Right lobe of liver (tissue), 6 donors: ENCODE results near the gene NCAPH2. TPM values are rescaled to one million over a fixed set of nuclear protein-coding genes. Genes with fewer than 3 reads are reported as not detected.

Experiments
- ATAC-seq, 4 donors: fragments of 200-7000 bp; cut with Tn5 transposase; one replicate each; pipeline ENCODE4 v1.9.1; 2020; ENCODE audit warnings: mild to moderate bottlenecking in 4 of 4, moderate library complexity in 4 of 4
- DNase-seq, 3 donors: peaks; one replicate each; pipeline ENCODE4 v3.0.0-alpha.2; 2020
- H3K27ac ChIP-seq, 3 donors: fragments of 200-600 bp; one replicate each; pipeline ENCODE4 v1.8.0; 2022
- H3K27me3 ChIP-seq, 2 donors: fragments of 200-600 bp; one replicate each; pipeline ENCODE4 v1.8.0; 2022
- H3K36me3 ChIP-seq, 4 donors: fragments of 200-600 bp; sonication (generic) in 1 of 4; one replicate each; pipeline versions ENCODE4 v1.5.1 to v1.8.0; 2017 to 2022; ENCODE audit warnings: control low read depth in 1 of 4
- H3K4me1 ChIP-seq, 4 donors: fragments of 200-600 bp; sonication (generic) in 1 of 4; one replicate each; pipeline versions ENCODE4 v1.5.1 to v1.8.0; 2017 to 2022; ENCODE audit warnings: control low read depth in 1 of 4
- H3K4me3 ChIP-seq, 3 donors: fragments of 200-600 bp; one replicate each; pipeline ENCODE4 v1.8.0; 2022
- H3K9me3 ChIP-seq, 4 donors: fragments of 200-600 bp; sonication (generic) in 1 of 4; one replicate each; pipeline versions ENCODE4 v1.5.1 to v1.8.0; 2017 to 2022; ENCODE audit warnings: control low read depth in 1 of 4
- CTCF ChIP-seq, 4 donors: fragments of 200-600 bp in 3 of 4; fragments of 450-650 bp in 1 of 4; IDR thresholded peaks; one replicate each; pipeline versions ENCODE4 v1.5.1 to v1.8.0; 2016 to 2022; ENCODE audit warnings: antibody characterized with exemption in 4 of 4, mild to moderate bottlenecking in 2 of 4
- POLR2A ChIP-seq: fragments of 450-650 bp; IDR thresholded peaks from one replicate; pipeline ENCODE4 v1.6.1; 2017; ENCODE audit warnings: antibody characterized with exemption, mild to moderate bottlenecking
- WGBS: methylation state at CpG from one replicate; pipeline ENCODE4 v1.1.6; 2018; ENCODE audit warnings: low coverage, low lambda C conversion rate; ENCODE audit not compliant: insufficient coverage; ENCODE audit errors: missing lambda C conversion rate; 5-methylcytosine and 5-hydroxymethylcytosine counted together
- intact Hi-C, 2 donors: fragments of 100-400 bp; cut with DNase I; formaldehyde crosslinking; loops; one replicate each; pipeline versions ENCODE4 v1.11.2 to v1.14.1; 2022
- total RNA-seq, 6 experiments: library from RNA; depleted of rRNA in 2 of 6; stranded (reverse); fragments of >200 nt in 2 of 6; fragmentation: NEBNext Ultra II Directional in 3 of 6; extraction: Animal tissue kit (Norgen Biotek cat#: 25700) in 3 of 6; gene quantifications; one replicate each; pipeline versions ENCODE4 v1.1.0 to v1.2.4, GENCODE V29; 2016 to 2023
- donor health status: DM: no; HTN: yes; CAD: no.
- donor health status: DM: no; HTN: no; CAD: no.
- donor health status: DM: no; HTN: no; CAD: no.
- donor health status: DM: no; HTN: yes; CAD: no.
- donor health status: DM: no; HTN: yes; CAD: no.

Gene NCAPH2
- total RNA-seq, 6 experiments from 2014 or later = 11.4 to 17.3 (median 13.9) TPM

DNA sequence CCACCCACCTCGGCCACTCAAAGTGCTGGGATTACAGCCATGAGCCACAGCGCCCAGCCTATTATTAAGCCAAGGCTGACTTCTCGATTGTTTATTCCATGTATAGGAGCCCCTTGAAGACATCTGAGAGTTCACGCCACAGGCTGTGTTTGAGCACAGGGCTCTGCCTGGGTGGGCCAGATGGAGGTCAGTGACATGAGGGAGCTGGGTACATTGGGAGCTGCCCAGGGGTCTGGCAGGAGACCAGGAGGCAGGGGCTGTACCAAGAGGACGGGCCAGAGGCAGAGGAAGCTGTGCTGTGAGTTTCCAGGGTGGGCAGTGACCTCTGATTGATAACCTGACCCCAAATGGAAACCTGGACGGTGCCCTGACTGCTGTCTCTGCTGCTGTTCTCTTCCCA lies 5.9 kb upstream of the NCAPH2 start:
- Histone ChIP-seq H3K4me1 (peaks cover 0 to 13% (median 2%) of the 10 kb centered on the region in 4 donors), H3K27me3 (no peaks in the 10 kb centered on the region), H3K4me3 (no peak overlapping the region), H3K9me3 (no peaks in the 10 kb centered on the region), H3K36me3 (peaks cover 0 to 17% (median 3%) of the 10 kb centered on the region in 4 donors), H3K27ac (no peak overlapping the region)
- no peak for TF ChIP-seq CTCF (IDR thresholded peaks at IDR 0.05)
- no peak for TF ChIP-seq POLR2A
- no peak for DNase-seq
- WGBS = 84% methylated on average over 3 of the region's 6 CpGs
- no peak for ATAC-seq
- intact Hi-C loops = no loop called here

GRCh38 chr22:50502628-50503474 lies 5.2 kb upstream of the NCAPH2 start:
- Histone ChIP-seq H3K4me3 (no peak overlapping the region), H3K27me3 (no peaks in the 10 kb centered on the region), H3K9me3 (no peaks in the 10 kb centered on the region), H3K4me1 (peaks cover 0 to 11% (median 2%) of the 10 kb centered on the region in 4 donors), H3K27ac (no peak overlapping the region), H3K36me3 (peaks cover 0 to 17% (median 3%) of the 10 kb centered on the region in 4 donors)
- DNase-seq (no peak), ATAC-seq (no peak)
- 84% methylated on average over 3 of the region's 24 CpGs for WGBS
- intact Hi-C loops = no loop called here
- no peak for TF ChIP-seq CTCF (IDR thresholded peaks at IDR 0.05)
- TF ChIP-seq POLR2A = no peak

DNA sequence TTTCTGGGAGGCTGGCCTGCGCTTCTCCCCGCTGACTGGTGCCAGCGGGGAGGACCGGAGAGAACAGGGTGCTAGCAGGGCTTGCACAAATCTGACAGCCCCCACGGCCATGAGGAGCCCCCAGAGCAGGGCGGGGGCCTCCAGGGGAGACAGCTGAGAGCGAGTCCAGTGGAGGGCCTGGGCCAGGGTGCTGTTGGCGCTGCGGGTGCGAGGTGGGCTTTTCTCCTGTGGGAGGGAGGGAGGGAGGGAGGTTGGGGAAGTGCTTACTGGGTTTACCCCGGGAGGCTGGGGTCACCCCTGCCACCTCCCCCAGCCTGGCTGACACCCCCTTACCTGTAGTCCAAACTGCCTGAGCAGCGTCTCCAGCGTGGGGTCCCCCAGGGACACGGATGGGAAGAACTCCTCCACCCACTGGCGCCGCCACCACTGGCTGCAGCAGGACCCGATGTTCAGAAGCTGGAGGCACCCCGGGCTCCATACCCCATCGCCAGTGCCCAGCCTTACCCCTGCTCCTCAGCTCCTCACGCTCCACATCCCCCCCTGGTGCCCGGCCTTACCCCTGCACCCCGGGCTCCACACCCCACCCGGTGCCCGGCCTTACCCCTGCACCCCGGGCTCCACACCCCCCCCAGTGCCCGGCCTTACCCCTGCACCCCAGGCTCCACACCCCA lies 4.4 kb upstream of the NCAPH2 start:
- no peak for ATAC-seq
- intact Hi-C loops = no loop called here
- H3K4me3 ChIP-seq = no peak overlapping the region
- DNase-seq = no peak
- H3K36me3 ChIP-seq = peaks cover 0 to 17% (median 3%) of the 10 kb centered on the region in 4 donors
- no CpG with 5 or more reads among the region's 26 CpGs for WGBS
- H3K4me1 ChIP-seq = peaks cover 0 to 5% (median 3%) of the 10 kb centered on the region in 4 donors
- H3K27ac ChIP-seq = no peak overlapping the region
- no peaks in the 10 kb centered on the region for H3K27me3 ChIP-seq
- H3K9me3 ChIP-seq = no peaks in the 10 kb centered on the region
- TF ChIP-seq CTCF (IDR thresholded peaks at IDR 0.05) (no peak), POLR2A (no peak)

DNA sequence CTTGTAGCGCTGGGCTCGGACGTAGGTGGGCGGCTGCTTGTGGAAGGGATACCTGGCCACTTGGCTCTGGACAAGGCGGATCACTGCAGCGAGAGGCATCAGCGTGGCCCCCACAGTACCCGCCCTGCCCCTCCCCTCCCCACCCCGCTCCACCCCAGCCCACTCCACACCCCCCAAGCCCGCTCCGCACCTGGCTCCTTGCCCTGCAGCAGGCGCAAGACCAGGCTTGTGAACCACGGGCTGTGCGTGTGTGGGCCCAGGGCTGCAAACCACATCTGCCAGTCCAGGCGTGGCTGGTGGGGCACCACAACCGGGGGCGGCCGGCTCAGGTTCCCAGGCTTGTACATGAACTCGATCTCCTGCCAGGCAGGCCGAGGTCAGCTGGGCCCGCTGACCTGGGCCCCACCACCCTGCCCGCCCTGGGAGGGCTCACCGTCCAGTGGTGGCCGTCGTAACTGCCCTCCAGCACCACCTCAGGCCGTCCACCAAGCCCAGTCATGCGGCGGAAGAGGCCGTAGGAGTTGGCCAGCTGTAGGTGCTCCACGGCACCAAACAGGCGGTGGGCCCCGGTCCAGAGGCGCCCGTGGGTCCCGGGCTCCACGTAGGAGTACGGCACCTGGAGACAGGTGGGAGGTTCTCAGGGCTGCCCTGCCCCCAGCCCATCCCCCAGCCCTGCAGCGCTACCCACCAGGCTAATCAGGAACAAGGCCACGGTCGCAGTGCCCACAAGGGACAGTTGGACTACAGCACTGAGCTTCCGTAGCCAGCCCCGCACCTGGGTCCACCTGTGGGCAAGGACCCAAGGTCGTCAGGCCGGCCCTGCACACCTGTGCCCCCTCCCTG lies 3.4 kb upstream of the NCAPH2 start:
- no peak overlapping the region for H3K27ac ChIP-seq
- DNase-seq = no peak
- 86% methylated on average over 9 of the region's 44 CpGs for WGBS

More for the DNA sequence above, 3.4 kb upstream of the NCAPH2 start:
- Histone ChIP-seq H3K4me3 (no peak overlapping the region), H3K9me3 (no peaks in the 10 kb centered on the region), H3K27me3 (no peaks in the 10 kb centered on the region), H3K4me1 (peaks cover 0 to 10% (median 4%) of the 10 kb centered on the region in 4 donors), H3K36me3 (peaks cover 0 to 17% (median 3%) of the 10 kb centered on the region in 4 donors)
- intact Hi-C loops = no loop called here
- no peak for ATAC-seq
- TF ChIP-seq CTCF (IDR thresholded peaks at IDR 0.05) = no peak
- TF ChIP-seq POLR2A = no peak
